Gastroesophageal sphincter (tissue), 3 donors: ENCODE results near the gene TMTC3.

Experiments used
- CTCF ChIP-seq, 4 experiments: fragments of 200-600 bp in 2 of 4; fragments of 450-650 bp in 2 of 4; sonication (generic) in 1 of 4; IDR thresholded peaks; one replicate each; pipeline ENCODE4 v1.5.1; 2017 to 2019; ENCODE audit warnings: antibody characterized with exemption in 4 of 4, mild to moderate bottlenecking in 2 of 4, moderate library complexity in 2 of 4
- POLR2A ChIP-seq, 2 donors: fragments of 450-650 bp; IDR thresholded peaks; one replicate each; pipeline ENCODE4 v1.6.1; 2017; ENCODE audit warnings: antibody characterized with exemption in 2 of 2, mild to moderate bottlenecking in 2 of 2, moderate library complexity in 1 of 2
- POLR2AphosphoS5 ChIP-seq: sonication (generic); formaldehyde crosslinking; IDR thresholded peaks from one replicate; pipeline ENCODE4 v1.6.1; 2017; ENCODE audit warnings: antibody characterized with exemption

GRCh38 chr12:88207921-88208620 lies 66.0 kb downstream of the TMTC3 start:
- TF ChIP-seq CTCF (IDR thresholded peaks at IDR 0.05) (no peak), POLR2A (IDR thresholded peaks at IDR 0.05) (no peak), POLR2AphosphoS5 (no peak)
